HUDEP-2 (cell line): ENCODE results near the gene CLASRP.

Source experiments
- DNase-seq, 76 experiments: peaks; one replicate each; lab custom pipeline; 2025; ENCODE audit not compliant: unreplicated experiment in 76 of 76; lab: John Stamatoyannopoulos, UW

CLASRP gene

DNA sequence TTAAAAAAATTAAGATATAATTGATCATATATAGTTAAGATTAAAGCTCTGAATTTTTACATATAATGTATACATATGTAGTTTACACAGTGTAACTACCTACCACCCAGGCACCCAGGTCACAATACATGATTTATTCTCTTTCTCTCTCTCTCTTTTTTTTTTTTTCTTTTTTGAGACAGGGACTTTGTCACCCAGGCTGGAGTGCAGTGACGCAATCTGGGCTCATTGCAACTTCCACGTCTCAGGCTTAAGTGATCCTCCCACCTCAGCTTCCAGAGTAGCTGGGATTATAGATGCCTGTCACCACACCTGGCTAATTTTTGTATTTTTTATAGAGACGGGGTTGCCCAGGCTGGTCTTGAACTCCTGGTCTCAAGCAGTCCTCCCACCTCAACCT lies 18.8 kb upstream of the CLASRP start:
- no peak for DNase-seq

GRCh38 chr19:45021971-45022370 lies 16.9 kb upstream of the CLASRP start:
- no peak for DNase-seq

DNA sequence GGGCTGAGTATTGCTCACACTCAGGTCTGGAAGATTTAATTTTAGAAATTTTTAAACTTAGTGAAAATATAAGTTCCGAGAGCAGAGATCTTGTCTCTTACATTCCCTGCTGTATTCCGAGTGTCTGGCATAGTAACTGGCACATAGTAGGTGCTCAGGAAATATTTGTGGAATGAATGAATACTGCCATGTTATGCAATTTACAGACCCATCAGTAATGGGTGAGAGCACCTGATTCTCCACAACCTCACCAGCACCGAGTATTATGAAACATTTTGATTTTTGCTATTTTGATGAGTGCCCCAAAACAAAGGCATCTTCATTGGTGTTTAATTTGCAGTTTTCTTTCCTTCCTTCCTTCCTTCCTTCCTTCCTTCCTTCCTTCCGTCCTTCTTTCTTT lies 15.8 kb upstream of the CLASRP start:
- no peak for DNase-seq

GRCh38 chr19:45025264-45025663 lies 13.6 kb upstream of the CLASRP start:
- no peak for DNase-seq

- DNase-seq: no peak
These were observed 11.5 kb upstream of the CLASRP start for GRCh38 chr19:45027371-45027770.

GRCh38 chr19:45030825-45031224 lies 8.0 kb upstream of the CLASRP start:
- DNase-seq: no peak

DNA sequence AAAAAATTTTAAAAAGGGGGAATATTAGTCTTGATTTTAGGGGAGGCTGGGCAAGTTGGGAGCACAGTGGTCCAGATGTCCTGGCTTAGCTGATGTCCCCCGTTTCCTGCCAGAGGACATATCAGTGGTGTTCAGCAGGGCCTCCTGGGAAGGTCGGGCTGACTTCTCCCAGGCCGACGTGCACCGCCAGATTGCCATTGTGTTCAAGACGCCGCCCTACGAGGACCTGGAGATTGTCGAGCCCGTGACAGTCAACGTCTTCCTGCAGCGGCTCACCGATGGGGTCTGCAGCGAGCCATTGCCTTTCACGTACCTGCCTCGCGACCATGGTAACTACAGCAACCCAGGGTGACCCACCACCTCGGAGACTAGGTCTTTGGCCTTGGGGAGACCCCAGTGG lies 6.4 kb upstream of the CLASRP start:
- no peak for DNase-seq

DNA sequence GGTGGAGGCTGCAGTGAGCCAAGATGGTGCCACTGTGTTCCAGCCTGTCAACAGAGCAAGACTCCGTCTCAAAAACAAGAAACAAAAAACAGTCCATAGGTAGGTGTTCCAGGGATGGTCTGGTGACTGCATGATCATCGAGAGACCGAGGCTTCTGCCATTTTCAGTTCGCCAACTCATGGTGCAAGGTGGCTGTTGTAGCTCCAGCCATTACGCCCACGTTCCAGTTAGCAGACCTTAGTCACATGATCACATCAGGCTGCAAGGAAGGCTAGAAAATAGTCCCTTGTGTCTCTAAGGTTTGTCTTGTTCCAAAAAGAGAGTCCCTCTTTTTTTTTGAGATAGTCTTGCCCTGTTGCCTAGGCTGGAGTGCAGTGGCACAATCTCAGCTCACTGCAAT lies 3.1 kb upstream of the CLASRP start:
- DNase-seq: no peak

DNA sequence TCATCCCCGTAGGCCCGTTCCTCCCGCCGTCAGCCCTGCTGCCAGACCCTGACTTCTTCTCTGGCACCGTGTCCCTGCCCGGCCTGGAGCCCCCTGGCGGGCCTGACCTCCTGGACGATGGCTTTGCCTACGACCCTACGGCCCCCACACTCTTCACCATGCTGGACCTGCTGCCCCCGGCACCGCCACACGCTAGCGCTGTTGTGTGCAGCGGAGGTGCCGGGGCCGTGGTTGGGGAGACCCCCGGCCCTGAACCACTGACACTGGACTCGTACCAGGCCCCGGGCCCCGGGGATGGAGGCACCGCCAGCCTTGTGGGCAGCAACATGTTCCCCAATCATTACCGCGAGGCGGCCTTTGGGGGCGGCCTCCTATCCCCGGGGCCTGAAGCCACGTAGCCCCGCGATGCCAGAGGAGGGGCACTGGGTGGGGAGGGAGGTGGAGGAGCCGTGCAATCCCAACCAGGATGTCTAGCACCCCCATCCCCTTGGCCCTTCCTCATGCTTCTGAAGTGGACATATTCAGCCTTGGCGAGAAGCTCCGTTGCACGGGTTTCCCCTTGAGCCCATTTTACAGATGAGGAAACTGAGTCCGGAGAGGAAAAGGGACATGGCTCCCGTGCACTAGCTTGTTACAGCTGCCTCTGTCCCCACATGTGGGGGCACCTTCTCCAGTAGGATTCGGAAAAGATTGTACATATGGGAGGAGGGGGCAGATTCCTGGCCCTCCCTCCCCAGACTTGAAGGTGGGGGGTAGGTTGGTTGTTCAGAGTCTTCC lies 1.3 kb upstream of the CLASRP start:
- DNase-seq: no peak

GRCh38 chr19:45040059-45040771 lies 1.4 kb downstream of the CLASRP start:
- no peak for DNase-seq

DNA sequence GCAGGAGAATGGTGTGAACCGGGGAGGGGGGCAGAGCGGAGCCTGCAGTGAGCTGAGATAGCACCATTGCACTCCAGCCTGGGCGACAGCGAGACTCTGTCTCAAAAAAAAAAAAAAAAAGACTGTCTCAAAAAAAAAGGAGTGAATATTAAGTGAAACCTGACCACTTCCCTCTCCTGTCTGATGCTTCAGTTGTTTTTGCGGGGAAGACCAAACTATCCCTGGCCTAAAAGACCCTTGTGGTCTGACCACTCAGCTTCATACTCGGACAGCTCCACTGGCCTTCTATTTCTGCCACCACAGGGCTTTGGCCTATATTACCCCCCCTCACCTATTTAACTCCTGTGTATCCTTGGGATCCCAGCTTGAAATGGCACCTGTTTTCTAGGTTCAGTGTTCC lies 2.3 kb downstream of the CLASRP start:
- no peak for DNase-seq

GRCh38 chr19:45045671-45046353 lies 7.0 kb downstream of the CLASRP start:
- DNase-seq: no peak

- no peak for DNase-seq
These were observed 7.5 kb downstream of the CLASRP start for GRCh38 chr19:45046355-45046754.

DNA sequence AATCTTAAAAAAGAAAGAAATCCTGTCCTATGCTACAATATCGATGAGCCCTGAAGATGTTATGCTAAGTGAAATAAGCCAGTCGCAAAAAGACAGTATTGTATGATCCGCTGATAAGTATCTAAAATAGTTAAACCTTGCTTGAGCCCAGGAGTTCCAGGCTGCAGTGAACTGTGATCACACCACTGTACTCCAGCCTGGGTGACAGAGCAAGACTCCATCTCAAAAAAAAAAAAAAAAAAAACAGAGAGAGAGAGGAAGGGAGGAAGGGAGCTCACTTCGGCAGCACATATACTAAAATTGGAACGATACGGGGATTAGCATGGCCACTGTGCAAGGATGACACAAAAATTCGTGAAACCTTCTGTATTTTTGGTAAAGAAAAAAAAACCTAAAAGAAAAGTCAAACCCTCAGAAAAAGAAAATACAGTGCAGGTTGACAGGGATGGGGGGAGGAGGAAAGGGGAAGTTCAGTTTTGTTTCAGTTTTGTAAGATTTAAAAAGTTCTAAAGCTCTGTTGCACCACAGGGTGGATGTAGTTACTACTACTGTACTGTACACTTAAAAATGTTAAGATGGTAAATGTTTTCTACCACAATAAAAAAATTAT lies 8.4 kb downstream of the CLASRP start:
- DNase-seq: no peak

GRCh38 chr19:45049073-45049736 lies 10.4 kb downstream of the CLASRP start:
- no peak for DNase-seq

- no peak for DNase-seq
These were observed 11.2 kb downstream of the CLASRP start for GRCh38 chr19:45050036-45050435.

- DNase-seq: peak in 3 of 76 experiments; percentile 10 to 15 (median 13)
These were observed 13.2 kb downstream of the CLASRP start for GRCh38 chr19:45051929-45052579.

DNA sequence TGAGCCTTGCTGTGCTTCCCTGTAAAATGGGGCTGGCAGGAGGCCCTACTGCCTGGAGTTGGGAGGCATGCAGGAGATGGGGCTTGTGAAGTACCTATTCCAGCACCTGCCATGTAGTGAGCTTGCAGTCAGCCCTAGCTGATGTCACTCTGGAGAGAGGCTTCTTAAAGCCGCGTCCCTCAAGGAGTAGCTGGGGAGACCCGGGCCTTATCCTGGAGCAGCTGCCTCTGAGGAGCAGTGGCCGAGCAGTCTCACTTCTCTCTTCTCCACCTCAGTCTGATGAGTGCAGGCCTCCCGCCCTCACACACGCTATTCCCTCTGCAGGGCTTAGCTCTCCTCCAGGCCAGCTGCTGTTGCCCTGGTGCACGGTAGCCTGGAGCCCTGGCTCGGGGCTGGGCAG lies 18.0 kb downstream of the CLASRP start:
- DNase-seq: no peak

GRCh38 chr19:45057444-45057843 lies 18.6 kb downstream of the CLASRP start:
- DNase-seq: no peak

DNA sequence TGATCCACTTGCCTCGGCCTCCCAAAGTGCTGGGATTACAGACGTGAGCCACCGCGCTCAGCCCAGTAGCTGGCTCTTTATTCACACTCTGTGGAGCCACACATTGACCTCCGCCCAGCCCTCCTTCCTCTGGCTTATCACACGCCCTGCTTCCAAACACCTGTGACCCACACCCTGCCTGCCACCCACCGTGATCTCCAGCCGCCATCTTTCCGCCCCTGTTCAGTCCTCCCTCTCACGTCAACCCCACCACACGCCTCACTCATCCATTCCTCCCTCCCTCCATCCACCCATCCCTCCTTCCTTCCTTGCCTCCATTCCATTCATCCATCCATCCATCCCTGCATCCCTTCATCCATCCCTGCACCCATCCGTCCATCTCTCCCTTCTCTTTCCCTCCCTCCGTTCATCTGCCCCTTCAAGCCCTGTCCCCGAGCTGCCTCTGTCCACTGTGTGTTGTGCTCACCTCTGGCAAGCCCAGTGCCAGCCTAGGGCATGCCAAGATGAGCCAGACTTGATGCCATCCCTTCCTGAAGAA lies 19.8 kb downstream of the CLASRP start:
- DNase-seq: no peak
